Activated CD8-positive, alpha-beta memory T cell treated with anti-CD3 and anti-CD28 coated beads, Interleukin-2, amount 10 ng/mL, durations not matched to agents 7 days and 5 days (primary cell): ENCODE results near the gene RCN2. TPM values are rescaled to one million over a fixed set of nuclear protein-coding genes. Genes with fewer than 3 reads are reported as not detected.

ENCODE experiments used
- ATAC-seq: fragments of 150-1000 bp; cut with Tn5 transposase; one replicate; pipeline ENCODE4 v1.10.0; 2021; ENCODE audit warnings: moderate library complexity
- CTCF ChIA-PET: fragments of 350-600 bp; sonication (Branson Sonifier 250); formaldehyde crosslinking; loops from one replicate; lab custom pipeline; 2021; ENCODE audit warnings: antibody characterized with exemption; lab: Charles Lee
- DNase-seq: peaks from one replicate; pipeline ENCODE4 v3.0.0-alpha.2; 2020
- H3K27ac Mint-ChIP-seq: one replicate; pipeline ENCODE4 v1.8.0; 2021; ENCODE audit warnings: mild to moderate bottlenecking, mixed read lengths
- H3K27me3 Mint-ChIP-seq: one replicate; pipeline ENCODE4 v1.8.0; 2021; ENCODE audit warnings: mixed read lengths
- H3K36me3 Mint-ChIP-seq: one replicate; pipeline ENCODE4 v1.8.0; 2021; ENCODE audit warnings: mild to moderate bottlenecking, mixed read lengths
- H3K4me1 Mint-ChIP-seq: one replicate; pipeline ENCODE4 v1.8.0; 2021; ENCODE audit warnings: mixed read lengths
- H3K4me3 Mint-ChIP-seq: one replicate; pipeline ENCODE4 v1.8.0; 2021; ENCODE audit warnings: mild to moderate bottlenecking, moderate library complexity, mixed read lengths
- H3K9me3 Mint-ChIP-seq: one replicate; pipeline ENCODE4 v1.8.0; 2022; ENCODE audit warnings: low read depth, mixed read lengths
- total RNA-seq, 2 experiments: library from RNA; stranded (reverse); gene quantifications; one replicate each; pipeline ENCODE4 v1.2.3, GENCODE V29; 2021

Gene RCN2
- total RNA-seq, 2 experiments from 2014 or later, result 22.5 to 28.6 TPM

DNA sequence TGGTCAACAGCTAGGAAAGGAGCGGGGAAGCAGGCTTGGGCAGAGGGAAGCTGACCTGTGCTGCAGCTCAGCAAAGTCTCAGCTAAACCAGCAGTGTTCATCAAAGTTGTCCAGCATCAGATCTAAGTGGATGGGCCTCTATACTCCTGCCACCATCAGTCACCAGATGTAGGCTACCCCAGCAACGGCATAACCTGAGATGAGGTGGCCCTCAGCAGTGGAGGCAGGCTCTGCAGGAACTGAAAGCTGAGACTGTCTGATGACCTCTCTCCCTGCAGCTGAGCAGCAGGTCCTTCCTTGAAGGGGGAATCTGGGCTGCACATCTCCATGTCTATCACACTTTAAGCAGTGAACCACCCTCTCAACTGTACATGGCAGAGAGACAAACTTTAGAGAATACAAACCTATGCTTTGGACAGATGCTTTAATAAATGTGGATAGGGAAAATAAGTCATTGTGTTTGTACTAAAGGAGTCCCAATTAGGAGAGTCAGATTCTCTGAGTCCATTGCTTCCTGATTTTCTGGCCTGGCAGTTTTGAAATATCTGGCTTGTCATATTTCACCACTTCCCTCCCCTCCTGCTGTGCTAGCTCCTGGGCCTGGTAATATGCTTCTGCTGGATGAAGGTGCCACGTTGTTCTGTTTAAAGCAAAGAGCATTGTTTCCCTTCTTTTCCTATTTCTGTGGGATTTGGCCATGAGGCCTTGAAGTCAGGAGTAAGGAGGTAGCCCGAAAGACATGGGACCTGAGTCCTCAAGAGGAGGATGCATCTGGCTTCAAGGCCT is 52.2 kb downstream of the RCN2 start:
- Mint-ChIP-seq H3K27me3 (no peaks in the 10 kb centered on the region), H3K9me3 (peaks cover 2% of the 10 kb centered on the region), H3K4me1 (peaks cover 46% of the 10 kb centered on the region), H3K36me3 (peaks cover 2% of the 10 kb centered on the region), H3K27ac (no peak overlapping the region), H3K4me3 (no peak overlapping the region)
- no peak for ATAC-seq
- CTCF ChIA-PET, result interaction anchor here (0.9 to 4.3 kb wide), 4 partner anchors 9 to 559 kb away, joined by 3 to 16 read pairs (median 4); no protein-coding TSS in a partner anchor
- DNase-seq, result no peak

DNA sequence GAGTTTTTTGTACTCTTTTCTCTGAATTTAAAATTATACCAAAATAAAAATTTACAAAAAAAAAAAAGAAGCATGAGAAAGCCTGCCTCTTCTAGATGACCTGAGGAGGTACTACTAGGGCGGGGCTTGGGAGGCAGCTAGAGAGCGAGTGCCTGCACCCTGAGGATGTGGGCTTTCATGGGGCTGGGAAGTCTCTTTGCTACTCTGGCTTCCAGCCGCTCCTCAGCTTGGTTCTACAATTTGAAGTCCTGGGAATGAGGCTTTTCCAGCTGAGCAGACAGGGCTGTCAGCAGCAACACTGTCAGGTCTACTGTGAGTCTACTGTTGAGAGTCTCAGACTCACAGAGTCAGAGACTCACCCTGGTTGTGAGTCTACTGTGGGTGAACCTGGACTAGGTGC is 55.2 kb downstream of the RCN2 start:
- Mint-ChIP-seq H3K4me1 (peaks cover 60% of the 10 kb centered on the region), H3K9me3 (no peaks in the 10 kb centered on the region), H3K27ac (peak overlapping the region; percentile 100), H3K27me3 (no peaks in the 10 kb centered on the region), H3K36me3 (no peaks in the 10 kb centered on the region), H3K4me3 (no peak overlapping the region)
- CTCF ChIA-PET, result interaction anchor here (0.7 to 4.5 kb wide), 8 partner anchors 9 to 47 kb away, joined by 4 to 29 read pairs (median 12); partner anchors contain the start of gene PSTPIP1
- DNase-seq (peak; percentile 67), ATAC-seq (peak; percentile 35)

DNA sequence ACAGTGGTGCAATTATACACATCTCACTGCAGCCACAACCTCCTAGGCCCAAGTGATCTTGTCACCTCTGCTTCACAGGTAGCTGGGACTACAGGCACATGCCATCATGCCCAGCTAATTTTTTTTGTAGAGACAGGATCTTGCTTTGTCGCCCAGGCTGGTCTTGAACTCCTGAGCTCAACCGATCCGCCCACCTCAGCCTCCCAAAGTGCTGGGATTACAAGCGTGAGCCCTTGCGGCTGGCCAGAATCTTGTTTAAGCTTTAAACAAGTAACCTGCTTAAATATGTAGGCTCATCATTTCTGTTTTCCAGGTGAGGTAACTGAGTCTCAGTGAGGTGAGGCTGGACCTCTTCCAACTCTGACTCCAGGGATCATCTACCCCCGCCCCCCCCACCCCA is 55.7 kb downstream of the RCN2 start:
- Mint-ChIP-seq H3K27me3 (no peaks in the 10 kb centered on the region), H3K36me3 (no peaks in the 10 kb centered on the region), H3K4me3 (no peak overlapping the region), H3K27ac (peak overlapping the region; percentile 100), H3K4me1 (peaks cover 59% of the 10 kb centered on the region), H3K9me3 (no peaks in the 10 kb centered on the region)
- CTCF ChIA-PET, result interaction anchor here (0.7 to 4.5 kb wide), 10 partner anchors 9 to 343 kb away, joined by 4 to 29 read pairs (median 9); partner anchors contain the start of gene PSTPIP1
- ATAC-seq (peak; percentile 4), DNase-seq (peak; percentile 40)

DNA sequence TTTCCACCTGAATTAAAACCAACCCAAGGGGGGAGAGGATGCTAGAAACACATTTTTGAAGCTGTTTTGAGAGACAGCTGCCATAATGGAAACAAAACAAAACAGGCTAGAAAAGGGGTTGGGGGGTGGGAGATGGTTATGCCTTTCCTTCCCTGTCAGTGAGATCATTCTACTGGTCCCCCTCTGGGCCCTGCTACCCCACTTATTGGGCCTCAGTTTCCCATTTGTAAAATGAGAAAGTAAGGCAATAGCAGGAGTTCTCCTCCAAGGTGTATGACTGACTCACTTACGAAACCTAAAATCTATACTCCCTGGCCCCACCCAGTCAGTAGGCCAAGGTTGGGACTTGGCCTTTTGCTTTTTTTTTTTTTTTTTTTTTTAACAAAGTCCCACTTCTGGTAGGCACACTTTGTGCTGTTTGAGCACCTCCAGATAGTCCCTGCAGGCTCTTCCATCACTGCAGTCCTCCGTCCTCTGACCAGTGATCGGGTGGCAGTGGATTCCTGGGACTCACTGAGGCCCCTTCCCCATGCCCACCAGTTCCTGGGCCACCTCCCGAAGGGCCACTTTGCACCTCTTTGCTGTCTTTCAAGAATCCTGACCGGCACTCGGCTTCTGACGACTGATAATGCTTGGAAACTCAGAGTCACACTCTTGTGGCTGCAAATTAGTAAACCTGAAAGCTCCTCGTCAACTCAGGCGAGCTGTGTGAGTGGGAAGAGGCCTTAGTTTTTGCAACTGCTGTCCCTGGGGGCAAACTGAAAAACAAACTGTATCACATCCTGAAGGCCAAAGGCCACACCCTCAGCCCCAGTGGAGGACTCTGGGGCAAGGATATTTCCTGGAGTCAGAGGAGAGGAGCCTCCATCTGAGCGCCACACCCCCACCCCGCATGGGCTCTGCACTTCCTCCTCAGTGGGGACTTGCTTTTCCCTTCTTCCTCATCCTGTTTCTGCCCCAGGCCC is 56.6 kb downstream of the RCN2 start:
- Mint-ChIP-seq H3K4me1 (peaks cover 60% of the 10 kb centered on the region), H3K27ac (peak overlapping the region; percentile 100), H3K4me3 (peak overlapping the region; percentile 49), H3K27me3 (no peaks in the 10 kb centered on the region), H3K36me3 (no peaks in the 10 kb centered on the region), H3K9me3 (no peaks in the 10 kb centered on the region)
- DNase-seq, result peak; percentile 93
- CTCF ChIA-PET, result interaction anchor here (0.7 to 4.5 kb wide), 12 partner anchors 8 to 555 kb away, joined by 3 to 29 read pairs (median 8); partner anchors contain the start of gene PSTPIP1
- ATAC-seq, result peak; percentile 90

DNA sequence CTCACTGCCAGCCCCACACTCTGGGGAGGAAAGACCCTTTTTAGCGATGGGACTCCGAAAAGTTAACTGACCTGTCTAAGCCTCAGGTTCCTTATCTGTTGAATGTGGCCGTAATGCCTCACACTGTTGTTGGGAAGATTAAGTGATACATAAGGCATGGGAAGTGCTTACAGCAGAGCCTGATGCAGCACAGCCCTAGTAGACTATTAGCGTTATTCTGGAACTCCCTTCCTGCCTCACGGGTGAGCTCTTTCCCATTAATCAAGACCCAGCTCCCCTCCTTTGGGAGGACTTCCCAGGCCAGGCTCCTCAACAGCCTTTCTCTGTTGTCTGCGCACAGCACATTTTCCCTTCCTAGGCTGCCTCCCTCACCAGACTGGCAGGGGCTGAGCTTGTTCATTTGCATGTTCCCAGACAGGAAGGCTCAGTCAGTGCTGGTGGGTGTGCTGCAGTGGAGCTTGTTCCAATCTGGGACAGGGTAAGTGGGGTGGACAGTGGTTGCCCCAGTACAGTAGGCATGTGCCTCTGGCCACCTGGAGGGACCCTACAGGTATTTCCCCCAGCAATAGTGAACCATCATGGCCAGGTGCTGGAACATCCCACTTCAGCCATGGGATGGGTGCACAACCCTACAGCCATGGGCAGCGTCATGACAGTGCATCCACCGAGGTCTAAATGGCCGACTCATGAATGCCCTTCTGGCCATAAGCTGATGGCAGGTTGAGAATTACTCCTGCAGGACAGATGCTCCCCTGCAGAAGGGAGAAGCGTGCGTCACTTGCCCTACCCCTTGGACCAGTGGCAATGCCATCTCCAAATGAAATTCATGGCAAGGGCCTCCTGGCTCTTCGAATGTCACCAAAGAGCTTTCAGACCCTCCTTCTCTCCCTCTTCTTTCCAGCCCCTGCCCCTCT is 57.6 kb downstream of the RCN2 start:
- peak; percentile 5 for ATAC-seq
- H3K4me3 Mint-ChIP-seq, result peak overlapping the region; percentile 49

DNA sequence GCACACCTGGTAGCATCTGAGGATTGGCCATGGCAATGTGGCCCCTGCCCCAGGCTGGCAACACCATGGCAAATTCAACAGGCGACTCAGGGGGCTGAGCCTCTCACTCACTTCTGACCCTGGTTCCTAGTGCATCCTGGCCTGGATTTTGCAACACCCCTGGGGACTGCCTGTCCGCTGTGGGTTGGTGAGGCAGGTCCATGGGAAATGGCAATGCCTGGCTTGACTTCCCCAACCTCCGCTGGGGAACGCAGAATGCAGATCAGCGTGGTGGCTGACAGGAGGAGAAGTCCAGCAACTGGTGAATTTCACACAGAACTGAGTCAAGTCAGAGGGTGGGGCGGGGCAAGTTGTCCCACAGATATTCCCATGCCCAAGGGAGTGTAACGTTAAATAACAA is 59.5 kb downstream of the RCN2 start:
- Mint-ChIP-seq H3K27me3 (no peaks in the 10 kb centered on the region), H3K36me3 (peaks cover 11% of the 10 kb centered on the region), H3K4me1 (peaks cover 64% of the 10 kb centered on the region), H3K4me3 (no peak overlapping the region), H3K27ac (no peak overlapping the region), H3K9me3 (no peaks in the 10 kb centered on the region)
- peak; percentile 36 for DNase-seq
- CTCF ChIA-PET, result interaction anchor here (1.7 kb wide), 1 partner anchor 18 kb away, joined by 4 read pairs; no protein-coding TSS in a partner anchor
- ATAC-seq, result no peak

More for the DNA sequence above, 57.6 kb downstream of the RCN2 start:
- Mint-ChIP-seq H3K4me1 (peaks cover 64% of the 10 kb centered on the region), H3K36me3 (no peaks in the 10 kb centered on the region), H3K9me3 (no peaks in the 10 kb centered on the region), H3K27ac (peak overlapping the region; percentile 100), H3K27me3 (no peaks in the 10 kb centered on the region)
- DNase-seq, result peak; percentile 44
- CTCF ChIA-PET, result interaction anchor here (0.9 to 4.5 kb wide), 12 partner anchors 7 to 554 kb away, joined by 3 to 29 read pairs (median 6); partner anchors contain the start of gene PSTPIP1

DNA sequence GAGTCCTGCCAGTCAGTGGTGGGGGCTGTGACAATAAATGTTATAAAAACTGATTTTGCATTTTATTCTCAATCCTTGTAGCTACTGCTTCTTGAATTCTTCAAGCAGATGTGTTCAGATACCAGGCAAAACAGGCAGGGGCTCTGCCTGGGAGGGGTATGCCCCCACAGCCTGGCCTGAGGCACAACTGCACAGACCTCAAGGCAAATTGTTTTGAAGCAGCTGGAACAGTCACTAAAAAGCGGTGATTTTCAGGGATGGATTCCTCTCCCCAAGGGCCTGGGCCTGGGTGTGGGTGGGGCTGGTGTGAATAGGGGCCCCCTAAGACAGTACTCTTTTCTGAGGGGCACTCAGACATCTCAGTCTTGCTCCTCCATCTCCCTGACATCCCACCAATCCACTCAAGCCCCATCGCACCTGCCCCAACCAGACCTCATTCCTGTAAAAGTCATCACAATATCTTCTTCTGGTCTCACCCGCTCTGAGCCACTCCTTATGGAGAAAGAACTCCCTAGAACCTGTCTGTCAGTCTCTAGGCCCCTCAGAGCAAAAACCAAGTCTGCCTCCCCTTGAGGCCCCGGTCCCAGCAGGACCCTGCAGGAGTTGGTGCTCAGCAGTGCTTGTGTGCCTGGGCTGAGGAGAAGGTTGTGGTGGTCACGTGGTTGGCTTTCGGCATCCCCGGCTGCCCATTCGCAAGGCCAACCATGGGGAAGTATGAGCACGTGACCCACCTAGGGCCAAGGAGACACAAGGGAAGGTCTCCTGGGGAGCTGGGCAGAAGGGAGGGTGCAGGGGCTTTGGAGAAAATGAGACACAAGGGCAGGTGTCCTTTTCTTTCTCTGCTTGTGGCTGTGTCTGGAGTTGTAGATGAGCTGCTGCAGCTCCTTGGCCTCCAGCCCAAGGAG is 60.4 kb downstream of the RCN2 start:
- Mint-ChIP-seq H3K36me3 (peaks cover 14% of the 10 kb centered on the region), H3K27me3 (no peaks in the 10 kb centered on the region), H3K4me1 (peaks cover 61% of the 10 kb centered on the region), H3K4me3 (no peak overlapping the region), H3K9me3 (no peaks in the 10 kb centered on the region), H3K27ac (peak overlapping the region; percentile 55)
- DNase-seq (peak; percentile 30), ATAC-seq (no peak)
- CTCF ChIA-PET, result interaction anchor here (0.6 to 1.7 kb wide), 2 partner anchors 14 to 19 kb away, joined by 4 read pairs; no protein-coding TSS in a partner anchor

DNA sequence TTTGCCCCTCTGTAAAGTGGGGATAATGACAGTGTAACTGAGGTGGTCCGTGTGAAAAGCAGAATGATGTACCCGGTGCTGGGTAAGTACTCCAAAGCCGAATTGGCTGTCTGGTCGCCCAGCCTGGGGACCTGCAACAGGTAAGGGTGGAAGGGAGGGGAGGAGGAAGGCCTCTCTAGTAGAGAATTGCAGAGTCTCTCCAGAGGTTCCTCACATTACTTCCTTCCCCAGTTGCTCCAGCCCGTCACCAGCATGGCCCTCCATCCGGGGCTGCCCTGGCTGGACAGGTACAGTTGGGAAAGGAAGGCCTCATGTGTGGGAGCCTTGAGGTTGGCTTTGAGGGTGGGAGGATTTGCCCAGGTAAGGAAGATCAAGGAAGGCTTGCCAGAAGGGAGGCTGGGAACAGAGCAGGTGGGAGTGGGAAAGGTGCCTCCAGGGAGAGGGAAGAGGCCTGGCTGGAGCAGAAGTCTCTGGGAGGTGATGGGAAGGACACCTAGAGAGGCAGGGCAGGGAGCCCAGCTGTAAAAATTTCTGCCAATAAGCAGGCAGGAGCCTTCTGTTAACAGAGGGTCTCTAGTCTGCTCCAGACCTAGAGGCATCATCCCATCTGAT is 61.7 kb downstream of the RCN2 start:
- Mint-ChIP-seq H3K27ac (peak overlapping the region; percentile 98), H3K36me3 (peaks cover 21% of the 10 kb centered on the region), H3K27me3 (no peaks in the 10 kb centered on the region), H3K4me3 (no peak overlapping the region), H3K9me3 (no peaks in the 10 kb centered on the region), H3K4me1 (peaks cover 61% of the 10 kb centered on the region)
- DNase-seq, result peak; percentile 38
- ATAC-seq, result no peak
- CTCF ChIA-PET, result interaction anchor here (1.7 to 9.0 kb wide), 5 partner anchors 10 to 29 kb away, joined by 6 to 103 read pairs (median 31); no protein-coding TSS in a partner anchor

DNA sequence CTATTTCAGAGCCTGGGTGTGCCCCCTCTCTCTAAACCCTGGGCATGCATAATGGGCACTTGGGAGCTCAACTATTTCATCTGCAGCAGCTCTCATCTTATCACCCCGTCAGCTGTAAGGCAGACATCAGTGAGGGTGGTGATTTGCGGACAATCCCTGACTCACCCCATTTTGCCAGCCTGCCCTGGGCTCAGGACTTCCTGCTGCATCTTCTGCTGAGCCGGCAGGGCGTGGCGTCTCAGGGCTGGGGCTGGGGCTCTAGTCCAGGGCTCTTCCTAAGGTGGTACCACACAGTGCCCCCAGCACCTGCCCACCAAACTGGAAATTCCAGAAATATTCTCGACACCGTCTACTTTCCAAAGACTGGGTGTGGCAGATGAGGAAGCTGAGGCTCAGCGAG is 62.5 kb downstream of the RCN2 start:
- Mint-ChIP-seq H3K4me1 (peaks cover 61% of the 10 kb centered on the region), H3K36me3 (peaks cover 26% of the 10 kb centered on the region)

DNA sequence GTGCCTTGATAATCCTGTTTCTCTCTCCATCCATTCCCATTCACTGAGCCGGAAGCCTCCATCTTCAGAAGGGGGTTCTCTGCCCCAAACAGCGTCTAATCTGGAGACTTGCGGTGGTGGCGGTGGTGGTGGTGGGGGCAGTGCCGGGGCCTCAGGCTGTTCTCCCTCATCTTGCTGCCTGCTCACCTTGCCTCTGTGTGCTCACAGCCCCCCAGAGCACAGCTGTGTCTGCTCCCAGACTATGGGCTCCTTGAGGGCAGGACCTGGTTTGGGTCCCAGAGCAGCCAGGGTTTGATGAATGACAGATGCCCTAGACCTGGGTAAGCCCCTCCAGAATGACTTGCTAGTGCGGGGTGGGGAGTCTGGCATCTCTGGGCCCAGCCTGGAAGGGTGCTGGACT is 62.9 kb downstream of the RCN2 start:
- Mint-ChIP-seq H3K36me3 (peaks cover 31% of the 10 kb centered on the region), H3K27ac (peak overlapping the region; percentile 98), H3K27me3 (no peaks in the 10 kb centered on the region), H3K9me3 (no peaks in the 10 kb centered on the region), H3K4me1 (peaks cover 62% of the 10 kb centered on the region), H3K4me3 (peak overlapping the region; percentile 97)
- CTCF ChIA-PET, result interaction anchor here (0.6 to 9.0 kb wide), 10 partner anchors 7 to 1275 kb away, joined by 3 to 103 read pairs (median 10); no protein-coding TSS in a partner anchor
- ATAC-seq (peak; percentile 16), DNase-seq (peak; percentile 69)

More for the DNA sequence above, 62.5 kb downstream of the RCN2 start:
- DNase-seq, result peak; percentile 82
- ATAC-seq, result peak; percentile 41
- CTCF ChIA-PET, result interaction anchor here (0.6 to 9.0 kb wide), 8 partner anchors 9 to 1275 kb away, joined by 3 to 103 read pairs (median 12); no protein-coding TSS in a partner anchor
- Mint-ChIP-seq H3K9me3 (no peaks in the 10 kb centered on the region), H3K4me3 (peak overlapping the region; percentile 97), H3K27ac (peak overlapping the region; percentile 98), H3K27me3 (no peaks in the 10 kb centered on the region)
